Measurements from ENCODE around the gene TEX19. TPM values are rescaled to one million over a fixed set of nuclear protein-coding genes. Genes with fewer than 3 reads are reported as not detected.

TEX19 gene
- total and polyA plus RNA-seq, 2 of the 8 experiments (the other 6 are each of a cell fraction or from before 2014, with no cell fraction given): 0.54 to 0.80 TPM

DNA sequence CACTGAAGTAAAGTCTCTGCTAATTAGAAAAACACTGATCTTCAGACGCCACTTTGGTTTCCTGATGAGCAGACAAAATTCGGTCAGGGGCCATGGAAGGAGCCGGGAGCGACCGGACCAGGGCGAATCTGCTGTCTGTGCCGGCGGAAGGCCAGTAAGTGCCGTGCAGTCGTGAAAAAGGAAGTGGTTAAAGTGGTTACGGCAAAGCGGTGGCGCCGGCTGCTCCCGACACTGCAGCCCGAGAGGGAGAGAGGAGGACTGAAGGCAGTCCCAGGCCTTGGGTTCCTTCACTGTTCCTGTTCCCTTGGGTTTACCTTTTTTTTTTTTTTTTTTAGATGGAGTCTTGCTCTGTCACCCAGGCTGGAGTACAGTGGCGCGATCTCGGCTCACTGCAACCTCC is 41.8 kb downstream of the TEX19 start:
- Histone ChIP-seq H3K18ac (ENCODE audit: extremely low read depth, low read length) (no peak overlapping the region), H4K5ac (ENCODE audit: insufficient read length, low read depth, low read length) (no peak overlapping the region), H2BK12ac (ENCODE audit: low read depth, low read length) (no peak overlapping the region), H3K9me3 (ENCODE audit: insufficient read depth in 2 of 2, low read depth in 1 of 2, low read length in 1 of 2) (no peaks in the 10 kb centered on the region), H3K4me1 (replicated peaks in 1 of 4; ENCODE audit: control insufficient read depth in 3 of 4, insufficient read depth in 4 of 4, low read length in 3 of 4) (no peaks in the 10 kb centered on the region), H2BK20ac (ENCODE audit: low read length) (no peak overlapping the region), H3K27me3 (replicated peaks in 1 of 4; ENCODE audit: control insufficient read depth in 3 of 4, extremely low read depth in 1 of 4, insufficient read depth in 3 of 4, low read length in 3 of 4) (no peaks in the 10 kb centered on the region), H3K79me2 (ENCODE audit: control insufficient read depth in 1 of 2, insufficient read depth in 2 of 2, low read length in 2 of 2) (no peaks in the 10 kb centered on the region), H3K14ac (ENCODE audit: insufficient read length) (no peak overlapping the region), H3K9ac (replicated peaks in 1 of 4; ENCODE audit: extremely low read depth in 1 of 4, low read depth in 3 of 4, low read length in 3 of 4) (no peak overlapping the region), H3K79me1 (ENCODE audit: low read depth, low read length) (no peaks in the 10 kb centered on the region), H2BK5ac (ENCODE audit: low read depth, low read length) (no peak overlapping the region), H3K56ac (replicated peaks; ENCODE audit: insufficient read length, low read depth, low read length) (no peak overlapping the region), H2AK5ac (ENCODE audit: low read depth, low read length) (no peak overlapping the region), H3K4me3 (ENCODE audit: extremely low read depth in 1 of 4, insufficient read depth in 2 of 4, low read depth in 3 of 4, low read length in 4 of 4) (no peak overlapping the region), H2BK120ac (replicated peaks; ENCODE audit: low read depth, low read length) (no peak overlapping the region), H3K27ac (ENCODE audit: low read depth, low read length) (no peak overlapping the region), H3K23ac (ENCODE audit: insufficient read length) (no peak overlapping the region), H2AFZ (ENCODE audit: low read length) (no peak overlapping the region), H4K91ac (replicated peaks; ENCODE audit: insufficient read length, low read length) (no peak overlapping the region), H3K23me2 (ENCODE audit: low read depth, low read length) (no peaks in the 10 kb centered on the region), H3K36me3 (ENCODE audit: control insufficient read depth in 2 of 4, insufficient read depth in 4 of 4, low read length in 3 of 4) (peaks cover 0 to 11% (median 2%) of the 10 kb centered on the region in 4 experiments; a peak in 3 of 8 replicates), H4K8ac (ENCODE audit: extremely low read depth, insufficient read depth, low read length) (no peak overlapping the region), H3K4me2 (ENCODE audit: insufficient read depth in 1 of 2, low read depth in 2 of 2, low read length in 2 of 2) (no peak overlapping the region), H3K4ac (replicated peaks; ENCODE audit: insufficient read length, low read depth, low read length) (no peak overlapping the region), H4K20me1 (replicated peaks in 1 of 2; ENCODE audit: control insufficient read depth in 1 of 2, insufficient read depth in 2 of 2, low read length in 2 of 2) (peaks cover 0 to 4% of the 10 kb centered on the region in 2 experiments), H2BK15ac (ENCODE audit: low read length) (no peak overlapping the region)
- FAIRE-seq (no peak), DNase-seq (ENCODE audit: low read depth in 1 of 2, low spot score in 2 of 2) (no peak)
- no peak for TF ChIP-seq HDAC6 (IDR thresholded peaks at IDR 0.05; ENCODE audit: low read depth, low read length)
- no peak for TF ChIP-seq EP300 (IDR thresholded peaks at IDR 0.05; ENCODE audit: borderline replicate concordance in 1 of 2, low read depth in 2 of 2, low read length in 2 of 2)
- TF ChIP-seq RXRA (IDR thresholded peaks at IDR 0.05; ENCODE audit: insufficient read depth, low read depth, low read length): no peak
- TF ChIP-seq, protein P1, sequence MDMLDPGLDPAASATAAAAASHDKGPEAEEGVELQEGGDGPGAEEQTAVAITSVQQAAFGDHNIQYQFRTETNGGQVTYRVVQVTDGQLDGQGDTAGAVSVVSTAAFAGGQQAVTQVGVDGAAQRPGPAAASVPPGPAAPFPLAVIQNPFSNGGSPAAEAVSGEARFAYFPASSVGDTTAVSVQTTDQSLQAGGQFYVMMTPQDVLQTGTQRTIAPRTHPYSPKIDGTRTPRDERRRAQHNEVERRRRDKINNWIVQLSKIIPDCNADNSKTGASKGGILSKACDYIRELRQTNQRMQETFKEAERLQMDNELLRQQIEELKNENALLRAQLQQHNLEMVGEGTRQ (IDR thresholded peaks at IDR 0.05; ENCODE audit: low read length): no peak
- TF ChIP-seq NANOG (IDR thresholded peaks at IDR 0.05; ENCODE audit: insufficient read depth, low read depth, low read length, poor library complexity, severe bottlenecking): no peak
- no peak for TF ChIP-seq YY1 (IDR thresholded peaks at IDR 0.05; ENCODE audit: low read depth, low read length)
- ChIA-PET POLR2A (ENCODE audit: partially characterized antibody) (interaction anchor here (0.6 to 0.8 kb wide), 3 partner anchors 9 to 41 kb away, joined by 3 read pairs; no protein-coding TSS in a partner anchor), CTCF (ENCODE audit: partially characterized antibody) (interaction anchor here (0.7 kb wide), 1 partner anchor 60 kb away, joined by 3 read pairs; no protein-coding TSS in a partner anchor)
- 95% methylated on average over 16 of the region's 19 CpGs; no CpG with 5 or more reads in 1 of the 2 experiments for WGBS, 2 experiments (ENCODE audit: extremely low coverage in 1 of 2, insufficient coverage in 1 of 2, insufficient read length in 1 of 2, insufficient replicate concordance in 2 of 2, low coverage in 1 of 2, low lambda C conversion rate in 2 of 2, missing lambda C conversion rate in 1 of 2)
